Fibroblast of skin of left quadriceps (primary cell): ENCODE measurements around the gene KIF21B.

Experiments used
- DNase-seq, 2 experiments: peaks; one replicate each; pipeline ENCODE4 v3.0.0-alpha.2; 2013; ENCODE audit warnings: low read depth in 2 of 2

Gene KIF21B

DNA sequence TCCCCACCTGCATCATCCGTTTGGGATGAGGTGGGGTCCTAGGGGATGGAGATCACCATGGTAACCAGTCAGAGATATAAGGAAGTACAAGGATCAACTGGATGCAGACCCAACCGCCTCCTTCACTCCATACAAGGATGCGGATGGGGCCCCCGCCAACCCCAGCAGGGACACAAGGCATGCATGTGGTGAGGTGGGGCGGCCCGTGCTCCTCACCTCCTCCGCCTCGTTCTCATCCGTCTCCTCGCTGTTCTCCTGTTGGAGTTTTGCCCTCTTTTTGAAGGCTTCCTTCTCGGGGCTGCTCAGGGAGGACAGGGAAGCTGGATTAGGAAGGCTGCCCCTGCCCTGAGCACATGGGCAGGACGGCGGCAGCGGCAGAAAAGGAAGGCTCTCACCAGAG is 23.8 kb downstream of the KIF21B start:
- no peak for DNase-seq

DNA sequence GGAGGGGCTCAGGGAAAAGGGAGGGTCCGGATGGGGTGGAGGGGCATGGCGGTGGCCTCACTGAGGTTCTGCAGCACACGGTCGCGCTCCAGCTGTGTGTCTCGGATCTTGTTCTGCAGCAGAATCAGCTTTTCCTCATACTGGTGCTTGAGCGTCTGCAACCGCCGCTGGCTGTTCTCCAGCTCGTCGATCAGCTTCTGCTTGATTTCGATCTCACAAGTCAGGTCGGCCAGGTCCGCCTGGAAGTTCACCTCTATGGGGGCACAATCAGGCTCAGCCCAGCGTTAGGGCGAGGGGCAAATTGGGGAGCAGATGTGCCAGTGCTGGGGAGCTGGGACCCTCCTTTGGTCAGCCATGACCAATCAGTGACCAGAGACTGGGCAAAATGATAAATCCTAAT is 25.2 kb downstream of the KIF21B start:
- no peak for DNase-seq

DNA sequence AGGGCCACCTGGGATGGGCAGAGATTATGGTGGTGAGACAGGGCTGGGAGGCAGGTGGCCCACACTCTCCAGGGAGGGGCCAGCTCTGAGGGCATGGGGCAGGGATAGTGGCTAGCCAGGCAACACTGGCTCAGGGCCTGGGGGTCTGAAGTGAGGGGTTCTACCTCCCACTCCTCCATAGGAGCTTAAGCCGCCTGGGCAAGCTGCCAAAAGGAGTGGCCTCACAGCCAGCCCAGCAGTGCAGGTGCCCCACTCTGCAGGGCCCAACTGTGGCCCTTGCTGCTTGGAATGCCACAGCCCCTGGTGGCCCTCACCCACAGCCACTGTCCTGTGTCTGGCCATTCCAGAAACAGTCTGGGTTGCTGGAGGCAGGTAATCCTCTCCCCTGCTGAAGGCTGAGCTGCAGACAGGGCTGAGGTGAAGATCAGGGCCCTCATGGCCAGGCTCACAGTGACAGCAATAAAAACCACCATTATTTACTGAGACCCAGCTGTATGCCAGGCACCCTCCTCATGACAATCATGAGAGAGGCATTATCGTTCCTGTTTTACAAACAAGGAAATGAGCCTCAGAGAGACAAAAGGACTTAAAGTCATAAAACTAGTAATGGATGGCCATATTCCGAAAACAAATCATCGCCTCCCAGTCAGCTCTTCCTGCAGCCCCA is 31.0 kb downstream of the KIF21B start:
- DNase-seq = no peak

DNA sequence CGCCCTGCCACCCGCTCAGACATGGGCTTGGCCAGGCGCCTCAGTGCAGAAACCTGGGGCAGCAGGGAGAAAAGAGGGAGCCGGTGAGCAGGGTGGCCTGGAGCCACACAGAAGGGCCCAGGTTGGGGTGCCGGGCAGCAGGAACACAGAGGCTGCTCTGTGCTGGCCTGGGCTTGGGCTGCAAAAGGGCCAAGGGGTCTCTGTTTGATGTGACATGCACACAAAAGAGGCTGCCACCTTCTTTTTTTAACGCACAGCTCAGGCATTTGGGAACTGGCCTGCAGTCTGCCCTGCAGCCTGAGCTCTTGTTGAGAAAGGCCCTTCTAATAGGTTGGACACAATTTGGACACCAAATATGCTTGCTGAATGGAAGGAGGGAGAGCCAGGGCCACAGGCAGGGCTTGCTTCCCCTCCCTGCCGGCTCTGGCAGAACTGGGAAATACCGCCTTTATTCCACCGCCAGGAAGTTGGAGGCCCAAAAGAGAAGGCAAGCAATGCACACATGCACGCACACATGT is 32.4 kb downstream of the KIF21B start:
- DNase-seq = no peak

DNA sequence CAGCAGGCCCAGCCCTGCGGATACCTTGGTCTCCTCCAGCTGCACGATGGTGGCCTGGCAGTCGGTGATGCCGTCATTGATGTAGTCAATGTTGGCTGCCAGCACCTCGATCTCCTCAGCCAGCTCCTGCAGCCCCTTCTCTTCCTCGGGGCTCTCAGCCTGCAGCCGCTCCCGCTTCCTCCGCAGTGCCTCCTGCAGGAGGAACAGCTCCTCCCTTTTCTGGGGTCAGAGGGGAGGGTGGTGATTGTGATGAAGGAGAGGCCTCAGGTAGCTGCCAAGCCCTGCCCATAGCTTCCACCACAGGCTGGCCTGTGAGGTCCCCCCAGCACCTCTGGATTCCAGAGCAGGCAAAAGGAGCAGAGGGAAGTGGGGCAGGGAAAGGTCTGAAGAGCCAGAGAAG is 33.4 kb downstream of the KIF21B start:
- no peak for DNase-seq

DNA sequence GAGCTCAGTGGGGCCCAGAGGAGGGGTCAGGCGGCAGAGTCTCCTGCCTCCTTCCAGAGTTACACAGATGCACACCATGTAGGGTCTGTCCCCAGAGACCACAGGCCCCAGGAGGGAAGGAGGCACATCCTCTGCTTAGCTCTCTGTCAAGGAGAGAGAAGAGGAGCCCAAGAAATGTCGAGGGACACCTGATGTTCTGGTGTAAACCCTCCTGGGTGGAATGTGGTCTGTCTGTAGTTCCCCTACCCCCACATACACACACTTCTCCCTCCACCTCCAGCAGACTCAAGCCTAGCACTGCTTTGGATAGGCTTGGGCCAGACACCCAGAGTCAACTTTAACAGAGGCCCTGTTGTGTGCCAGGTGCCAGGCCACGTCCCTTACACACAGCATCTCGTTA is 34.2 kb downstream of the KIF21B start:
- DNase-seq = no peak

DNA sequence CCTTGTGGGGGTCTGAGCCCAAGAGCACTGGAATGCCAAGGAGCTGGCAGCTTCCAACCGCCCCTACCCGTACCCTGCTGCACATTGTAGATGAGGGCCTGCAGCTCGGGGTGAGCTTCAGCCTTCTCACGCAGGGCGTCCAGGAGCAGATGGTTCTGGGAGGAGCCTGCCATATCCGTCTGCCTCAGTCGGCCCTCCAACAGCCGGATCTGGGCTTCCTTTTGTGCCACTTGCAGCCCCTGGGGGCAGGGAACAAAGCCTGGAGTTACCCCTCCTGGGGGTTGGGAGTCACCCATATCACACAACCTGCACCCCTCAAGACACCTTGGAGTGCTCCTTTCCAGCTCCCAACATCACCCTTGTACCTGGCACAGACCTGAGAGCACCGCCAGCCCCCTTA is 34.8 kb downstream of the KIF21B start:
- no peak for DNase-seq

DNA sequence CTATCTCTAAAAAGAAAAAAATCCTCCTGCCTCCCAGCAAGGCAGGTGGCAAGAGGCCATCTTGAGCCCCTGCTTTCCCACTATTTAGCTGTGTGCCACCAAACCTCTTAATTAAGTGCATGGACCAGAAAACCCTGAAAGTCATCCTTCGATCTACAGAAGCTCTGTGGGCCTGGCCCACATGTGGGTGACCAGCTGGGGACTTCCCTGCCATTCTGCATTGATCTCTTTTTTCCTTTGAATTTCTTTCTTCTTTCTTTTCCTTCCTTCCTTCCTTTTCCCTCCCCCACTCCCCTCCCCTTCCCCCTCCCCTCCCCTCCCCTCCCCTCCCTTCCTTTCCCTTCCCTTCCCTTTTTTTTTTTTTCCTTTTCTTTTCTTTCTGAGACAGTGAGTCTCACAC is 38.0 kb downstream of the KIF21B start:
- DNase-seq = no peak

DNA sequence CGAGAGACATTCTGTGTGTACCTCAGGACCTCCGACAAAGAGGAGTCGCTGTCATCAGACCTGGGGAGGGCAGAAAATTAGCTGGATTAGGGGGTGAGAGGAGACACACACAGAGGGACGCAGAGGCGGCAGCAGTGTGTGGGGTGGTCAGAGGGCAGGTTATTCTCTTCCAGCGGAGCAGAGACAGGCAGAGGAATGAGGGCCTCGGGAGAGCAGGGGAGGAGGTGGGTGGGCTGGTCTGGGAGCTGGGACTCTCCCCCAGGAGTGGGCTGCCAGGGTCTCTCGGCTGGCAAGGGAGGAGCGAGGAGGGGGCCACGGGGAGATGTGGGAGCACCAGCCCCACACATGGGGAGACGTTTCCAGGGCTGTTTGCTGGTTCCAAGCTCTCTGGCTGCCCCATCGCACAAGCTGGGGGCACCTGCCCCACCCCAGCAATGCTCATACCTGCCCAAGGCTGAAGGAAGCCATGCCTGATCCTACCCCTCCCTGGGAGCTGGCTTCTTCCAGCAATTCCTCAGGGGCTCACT is 40.4 kb downstream of the KIF21B start:
- no peak for DNase-seq

DNA sequence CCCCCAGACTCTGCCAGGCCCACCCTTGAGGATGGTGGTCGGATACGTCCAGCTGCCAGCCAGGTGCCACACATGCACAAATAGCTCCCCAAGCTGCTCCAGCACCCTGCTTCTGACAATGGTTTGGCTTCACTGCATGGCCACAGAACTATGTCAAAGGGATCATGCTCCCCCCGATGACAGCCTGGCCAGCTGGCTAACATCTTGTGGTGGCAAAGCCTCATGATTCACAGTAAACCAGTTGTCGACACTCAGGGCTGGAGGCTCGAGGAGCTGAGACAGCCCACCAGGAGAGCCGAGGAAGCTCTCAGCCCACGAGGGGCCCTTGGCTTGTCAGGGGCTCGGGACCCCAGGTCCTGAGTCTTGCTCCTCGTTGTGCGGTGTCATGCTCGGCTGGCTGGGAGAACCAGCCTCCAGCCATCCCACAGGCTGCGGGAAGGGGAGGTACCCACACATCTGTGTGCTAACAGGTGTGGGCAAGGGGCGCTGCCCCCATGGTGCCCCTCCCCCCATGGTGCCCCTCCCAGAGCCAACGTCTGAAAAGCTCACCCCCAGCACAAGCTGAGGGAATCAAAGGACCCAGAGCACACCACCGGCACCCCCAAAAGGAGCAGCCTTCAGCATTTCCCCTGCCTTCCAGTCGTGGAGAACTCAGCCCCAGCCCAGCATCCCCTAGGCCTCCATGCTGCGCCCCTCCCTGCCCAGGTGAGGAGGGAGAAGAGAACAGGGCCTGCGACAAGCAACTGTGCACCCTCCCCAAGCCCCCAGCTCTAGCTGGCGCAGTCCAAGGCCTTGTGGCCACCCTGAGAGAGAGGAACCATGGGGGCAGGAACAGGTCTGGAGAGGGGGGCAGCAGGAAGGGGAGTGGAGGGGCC is 41.2 kb downstream of the KIF21B start:
- peak; percentile 27 to 38 for DNase-seq

DNA sequence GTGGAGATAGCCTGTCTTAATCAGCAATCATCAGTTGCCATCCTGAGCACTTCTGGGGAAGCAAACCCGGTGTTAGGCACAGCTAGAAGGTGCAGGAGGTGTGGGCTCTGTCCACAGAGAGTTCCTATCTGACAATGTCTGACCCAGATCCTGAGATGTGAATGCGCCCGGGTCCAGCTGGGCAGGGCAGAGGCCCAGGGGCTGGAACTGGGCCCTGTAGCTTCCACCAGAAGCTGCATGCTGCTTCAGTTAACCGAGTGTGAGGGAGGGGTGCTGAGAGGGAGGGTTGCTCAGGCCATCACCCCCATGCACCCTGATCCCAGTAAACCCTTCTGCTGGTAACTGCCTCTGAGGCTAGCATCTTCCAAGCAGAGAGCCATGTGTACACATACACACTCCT is 42.2 kb downstream of the KIF21B start:
- no peak for DNase-seq

DNA sequence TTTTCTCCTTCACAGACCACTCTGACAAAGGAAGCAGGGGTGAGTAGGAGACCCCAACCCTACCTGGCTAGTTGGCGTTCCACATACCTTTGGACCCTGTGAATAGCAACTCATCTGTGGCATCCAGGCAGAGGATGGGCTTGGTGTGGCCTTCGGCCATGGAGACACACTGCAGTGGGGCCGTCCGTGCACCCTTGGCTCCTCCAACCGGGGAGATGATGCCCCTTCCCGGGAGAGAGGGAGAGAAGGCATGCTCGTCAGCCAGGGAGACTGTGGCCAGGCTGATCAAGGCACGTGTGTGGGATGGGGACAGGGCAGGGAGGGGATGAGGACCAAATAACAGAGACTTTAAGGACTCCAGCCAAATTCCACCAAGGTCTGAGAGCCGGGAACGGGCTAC is 42.6 kb downstream of the KIF21B start:
- no peak for DNase-seq

DNA sequence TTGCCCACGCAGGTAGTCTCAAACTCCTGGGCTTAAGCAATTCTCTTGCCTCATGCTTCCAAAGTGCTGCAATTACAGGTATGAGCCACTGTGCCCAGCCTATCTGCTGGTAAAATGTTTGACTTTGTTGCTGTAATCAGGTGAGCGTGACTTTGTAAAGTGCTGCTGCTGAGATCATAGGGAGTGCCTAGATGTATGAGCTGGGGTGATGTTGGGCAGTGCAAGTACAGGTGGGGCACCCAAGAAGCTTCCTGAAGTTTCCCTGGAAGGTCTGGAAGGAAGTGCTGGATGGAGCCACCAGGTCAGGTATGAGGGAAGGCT is 43.1 kb downstream of the KIF21B start:
- no peak for DNase-seq

DNA sequence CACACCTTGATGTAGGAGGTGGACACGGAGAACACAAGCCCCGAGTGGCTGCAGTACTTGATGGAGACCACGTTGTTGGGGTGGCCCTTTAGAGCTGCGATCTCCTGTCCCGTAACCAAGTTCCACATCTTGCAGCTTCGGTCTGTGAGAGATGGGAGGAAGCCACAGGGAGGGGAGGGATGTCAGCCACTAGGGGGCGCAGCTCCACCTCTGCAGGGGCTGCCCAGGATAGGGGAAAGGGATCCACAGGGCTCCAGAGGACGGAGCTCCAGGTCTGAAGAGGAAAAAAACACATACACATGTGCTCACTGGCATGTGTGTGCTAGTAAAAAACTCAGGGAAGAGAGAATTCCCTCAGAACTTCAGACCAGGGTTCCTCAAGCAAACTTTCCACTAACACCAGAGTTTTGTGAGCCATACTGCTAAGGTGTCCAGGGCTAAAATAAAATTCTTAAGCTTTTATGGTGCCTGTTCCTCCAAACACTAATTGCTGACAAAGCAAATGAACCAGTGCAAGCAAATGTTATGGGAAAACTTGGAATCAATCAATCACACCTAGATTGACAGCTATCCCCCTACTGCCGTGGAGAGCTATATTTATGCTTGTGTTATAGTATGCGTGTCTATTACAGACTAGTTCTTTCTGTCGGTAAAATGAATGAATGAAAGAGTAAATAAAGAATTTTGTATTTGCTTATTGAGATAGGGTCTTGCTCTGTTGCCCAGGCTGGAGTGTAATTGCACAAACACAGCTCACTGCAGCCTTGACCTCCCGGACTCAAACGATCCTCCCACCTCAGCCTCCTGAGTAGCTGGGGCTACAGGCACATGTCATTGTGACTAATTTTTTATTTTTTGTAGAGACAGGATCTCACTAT is 43.7 kb downstream of the KIF21B start:
- DNase-seq = no peak

DNA sequence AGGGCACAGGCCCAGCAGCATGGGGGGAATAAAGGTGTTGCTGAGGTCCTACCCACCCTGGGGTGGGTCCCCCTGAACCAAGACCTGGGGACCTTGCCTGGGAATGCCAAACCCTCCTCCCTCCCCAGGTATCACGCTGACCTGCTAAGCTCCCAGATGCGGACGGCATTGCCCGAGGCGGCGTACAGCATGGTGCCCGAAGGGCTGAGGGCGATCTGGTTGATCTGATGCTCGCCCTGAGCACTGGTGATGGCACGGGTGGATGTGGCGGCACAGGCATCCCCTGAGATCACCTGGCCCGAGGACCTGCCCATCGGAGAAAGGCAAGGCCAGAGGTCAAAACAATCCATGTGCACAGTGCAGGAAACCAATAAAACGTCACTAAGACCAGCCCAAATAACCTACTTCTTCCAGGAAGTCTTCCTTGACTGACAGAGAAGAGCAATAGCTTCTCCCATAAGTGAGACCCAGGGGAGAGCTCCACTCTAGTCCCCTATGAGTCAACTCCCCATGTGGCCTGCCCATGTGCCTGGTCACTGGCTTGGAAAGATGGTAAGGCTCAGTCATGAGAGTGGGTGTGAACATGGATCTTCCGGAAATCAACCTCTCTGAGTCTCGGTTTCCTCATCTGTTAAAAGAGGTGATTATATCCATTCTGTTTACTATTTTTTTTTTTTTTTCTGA is 46.3 kb downstream of the KIF21B start:
- DNase-seq = no peak

DNA sequence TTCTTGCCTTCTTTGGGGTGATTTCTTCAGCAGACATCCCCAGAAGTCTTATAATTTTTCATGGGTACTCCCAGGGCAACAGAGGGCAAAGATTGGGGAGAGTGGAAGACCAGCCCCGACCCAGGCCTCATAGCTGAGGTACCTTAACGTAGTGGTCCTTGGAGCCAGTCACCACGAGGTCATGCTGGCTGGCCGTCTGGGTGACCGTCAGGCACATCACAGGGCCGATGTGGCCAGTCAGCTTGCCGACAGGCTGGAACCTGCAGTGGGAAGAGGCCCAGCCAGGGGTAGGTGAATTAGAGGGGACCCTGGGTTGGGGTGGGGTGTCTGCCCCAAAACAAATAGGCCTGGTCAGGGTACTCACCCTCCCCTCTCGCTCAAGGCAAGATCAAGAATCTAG is 46.9 kb downstream of the KIF21B start:
- no peak for DNase-seq

DNA sequence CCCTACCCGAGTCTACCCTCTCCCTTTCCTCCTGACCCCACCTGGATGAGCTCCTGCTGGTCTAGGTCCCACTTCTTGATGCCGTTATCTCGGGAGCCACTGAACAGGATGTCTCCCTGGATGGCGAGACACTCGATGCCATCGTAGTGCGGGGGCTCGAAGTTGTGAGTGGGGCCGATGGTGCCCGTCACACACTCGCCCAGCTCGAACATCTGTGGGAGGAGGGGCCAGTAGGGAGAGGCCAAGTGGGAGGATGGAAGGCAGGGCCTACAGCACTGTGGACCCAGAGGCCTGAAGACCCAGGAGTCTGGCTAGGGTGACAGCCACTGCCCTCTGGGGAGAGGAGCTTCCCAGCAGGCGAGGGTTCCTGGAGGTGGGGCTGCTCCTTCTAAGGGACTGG is 48.1 kb downstream of the KIF21B start:
- DNase-seq = no peak

DNA sequence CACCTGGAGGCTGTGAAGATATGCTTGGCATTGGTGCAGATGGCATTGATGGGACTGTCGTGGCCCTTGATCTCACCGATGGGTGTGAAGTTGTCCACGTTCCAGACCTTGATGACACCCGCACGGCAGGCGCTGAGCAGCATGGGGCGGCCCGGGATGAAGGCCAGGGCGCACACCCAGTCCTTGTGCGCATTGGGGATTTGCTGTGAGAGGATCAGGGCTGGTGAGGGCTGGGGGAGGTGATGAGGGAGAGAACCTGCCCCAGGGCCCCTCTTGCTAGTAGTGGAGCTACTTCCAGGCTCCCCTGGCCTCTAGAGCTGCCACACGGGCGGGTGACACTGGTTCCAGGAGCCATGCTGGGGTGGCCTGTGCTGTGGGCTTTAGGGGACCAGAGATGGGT is 48.8 kb downstream of the KIF21B start:
- no peak for DNase-seq

DNA sequence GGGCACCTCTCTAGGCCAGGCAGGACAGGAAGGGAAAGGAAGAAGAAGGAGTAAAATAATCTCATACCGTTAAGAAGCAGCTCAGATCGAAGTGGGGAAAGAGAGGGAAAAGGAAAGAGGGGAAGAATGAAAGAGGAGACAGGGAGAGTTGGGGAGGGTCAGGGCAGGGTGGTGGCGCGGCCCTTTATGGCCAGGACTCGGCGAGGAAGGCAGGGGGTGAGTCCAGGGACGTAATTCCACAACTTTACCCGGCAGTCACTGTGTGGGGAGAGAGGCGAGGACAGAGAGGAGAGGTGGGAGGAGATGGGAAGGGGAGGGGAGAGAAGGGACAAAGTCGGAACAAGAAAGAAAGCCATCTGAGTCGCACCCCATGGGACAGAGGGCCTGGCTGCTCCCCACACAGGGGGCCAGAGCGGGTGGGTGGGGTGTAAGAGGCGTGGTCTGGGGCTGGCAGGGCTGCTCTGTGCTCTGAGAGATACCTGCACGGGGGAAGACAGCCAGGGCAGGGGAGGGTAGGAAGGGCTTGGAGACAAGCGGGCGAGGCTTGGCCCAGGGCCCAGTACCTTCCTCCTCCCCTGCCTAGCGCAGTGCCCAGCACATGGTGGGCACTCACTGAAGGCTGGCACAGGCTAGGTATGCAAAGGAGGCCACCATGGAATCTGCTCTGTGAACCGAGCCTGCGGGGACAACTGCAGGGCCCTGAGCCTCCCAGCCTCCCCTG is 49.4 kb downstream of the KIF21B start:
- DNase-seq = no peak

DNA sequence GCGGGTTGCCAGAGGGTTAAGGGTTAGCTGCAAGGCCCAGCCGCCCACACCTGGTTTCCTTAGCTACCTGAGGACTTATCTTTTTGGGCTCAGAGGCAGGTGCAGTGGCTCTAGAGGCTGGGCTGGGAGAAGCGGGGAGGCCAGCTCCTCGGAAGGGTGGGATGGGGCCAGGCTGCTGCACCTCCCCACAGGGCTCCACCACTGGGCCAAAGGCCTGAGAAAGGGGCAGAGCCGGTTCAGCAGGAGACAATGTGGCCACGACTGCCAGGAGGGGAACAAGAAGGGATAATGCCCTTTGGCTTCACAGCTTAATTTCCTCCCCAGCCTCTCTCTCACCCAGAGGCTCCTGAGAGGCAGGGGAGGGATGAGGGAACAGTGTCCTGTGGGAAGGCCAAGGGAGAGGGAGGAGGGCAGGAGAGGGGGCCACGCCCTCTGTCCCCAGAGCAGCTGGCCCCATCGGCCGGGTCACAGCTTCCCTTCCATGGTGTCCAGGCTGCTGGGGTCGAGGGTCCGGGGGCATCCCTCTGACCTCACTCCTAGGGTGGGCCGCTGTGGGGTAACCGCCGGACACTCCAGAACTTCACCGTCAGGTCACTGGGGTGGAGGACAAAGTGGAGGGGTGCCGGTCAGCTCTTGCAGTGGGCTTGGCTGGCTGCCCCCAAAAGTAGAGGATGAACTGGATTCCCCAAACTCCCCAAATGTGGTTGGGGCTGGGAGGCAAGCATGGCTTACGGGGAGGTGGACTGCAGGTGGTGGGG is 50.4 kb downstream of the KIF21B start:
- DNase-seq = no peak
